DMS53 (cell line): Measurements from ENCODE around the gene TRMT11.

Experiments used
- DNase-seq: peaks from one replicate; lab custom pipeline; 2025; lab: John Stamatoyannopoulos, UW

The TRMT11 gene

GRCh38 chr6:125994670-125995488, 8.5 kb downstream of the TRMT11 start:
- peak; percentile 7 for DNase-seq

- peak; percentile 81 for DNase-seq
Observed at GRCh38 chr6:125995972-125996580, 9.7 kb downstream of the TRMT11 start.

GRCh38 chr6:126002755-126003679, 16.7 kb downstream of the TRMT11 start:
- no peak for DNase-seq

GRCh38 chr6:126007800-126008199, 21.5 kb downstream of the TRMT11 start:
- no peak for DNase-seq

GRCh38 chr6:126010040-126010439, 23.7 kb downstream of the TRMT11 start:
- no peak for DNase-seq

- DNase-seq: no peak
Observed at GRCh38 chr6:126015863-126016262, 29.5 kb downstream of the TRMT11 start.

- no peak for DNase-seq
Observed at GRCh38 chr6:126016591-126016990, 30.3 kb downstream of the TRMT11 start.

GRCh38 chr6:126017668-126018067, 31.3 kb downstream of the TRMT11 start:
- peak; percentile 7 for DNase-seq

GRCh38 chr6:126020305-126021050, 34.1 kb downstream of the TRMT11 start:
- DNase-seq: peak; percentile 1

- DNase-seq: peak; percentile 3
Observed at GRCh38 chr6:126023474-126023873, 37.1 kb downstream of the TRMT11 start.

GRCh38 chr6:126026001-126026400, 39.7 kb downstream of the TRMT11 start:
- DNase-seq: no peak

GRCh38 chr6:126027601-126028000, 41.3 kb downstream of the TRMT11 start:
- no peak for DNase-seq

- no peak for DNase-seq
Observed at GRCh38 chr6:126030045-126030444, 43.7 kb downstream of the TRMT11 start.

GRCh38 chr6:126033696-126034095, 47.4 kb downstream of the TRMT11 start:
- peak; percentile 52 for DNase-seq

GRCh38 chr6:126034656-126035055, 48.3 kb downstream of the TRMT11 start:
- DNase-seq: no peak

- no peak for DNase-seq
Observed at GRCh38 chr6:126035764-126036163, 49.4 kb downstream of the TRMT11 start.

GRCh38 chr6:126038234-126038633, 51.9 kb downstream of the TRMT11 start:
- no peak for DNase-seq

- DNase-seq: no peak
Observed at GRCh38 chr6:126039284-126039683, 52.9 kb downstream of the TRMT11 start.

GRCh38 chr6:126040394-126040793, 54.1 kb downstream of the TRMT11 start:
- no peak for DNase-seq

- DNase-seq: peak; percentile 14
Observed at GRCh38 chr6:126040826-126041225, 54.5 kb downstream of the TRMT11 start.

- DNase-seq: no peak
Observed at GRCh38 chr6:126041516-126041915, 55.2 kb downstream of the TRMT11 start.

GRCh38 chr6:126042001-126042419, 55.7 kb downstream of the TRMT11 start:
- DNase-seq: no peak
